HepG2 (cell line): ENCODE results near the gene SHC1. TPM values are rescaled to one million over a fixed set of nuclear protein-coding genes. Genes with fewer than 3 reads are reported as not detected.

Experiments used
- CEBPG ChIP-seq: IDR thresholded peaks from 2 replicates; pipeline ENCODE4 v1.6.1; 2016
- ELK4 ChIP-seq: sonication (generic); formaldehyde crosslinking; IDR thresholded peaks from 2 replicates; pipeline ENCODE4 v1.9.0; 2021; ENCODE audit warnings: missing genetic modification reagents, borderline replicate concordance
- HNF1B ChIP-seq: sonication (generic); formaldehyde crosslinking; IDR thresholded peaks from 2 replicates; pipeline ENCODE4 v1.5.1; 2020; ENCODE audit warnings: mild to moderate bottlenecking, moderate library complexity, missing genetic modification reagents
- HOXA3 ChIP-seq: sonication (generic); formaldehyde crosslinking; IDR thresholded peaks from 2 replicates; pipeline ENCODE4 v1.5.0; 2020; ENCODE audit warnings: missing genetic modification reagents
- HOXA7 ChIP-seq: sonication (generic); formaldehyde crosslinking; IDR thresholded peaks from 2 replicates; pipeline ENCODE4 v1.8.1; 2022; ENCODE audit warnings: mild to moderate bottlenecking, missing genetic modification reagents, moderate library complexity
- MEF2D ChIP-seq: sonication (generic); formaldehyde crosslinking; IDR thresholded peaks from 2 replicates; pipeline ENCODE4 v1.5.1; 2020; ENCODE audit warnings: mild to moderate bottlenecking, missing genetic modification reagents
- PAXIP1 ChIP-seq: sonication (generic); formaldehyde crosslinking; conservative IDR thresholded peaks from 2 replicates; pipeline ENCODE4 v1.4.0; 2020; ENCODE audit warnings: mild to moderate bottlenecking, missing genetic modification reagents, moderate library complexity
- PPARG ChIP-seq: conservative IDR thresholded peaks from 2 replicates; pipeline ENCODE4 v1.6.1; 2016; ENCODE audit warnings: missing biosample characterization, missing genetic modification reagents
- ZKSCAN8 ChIP-seq: IDR thresholded peaks from 2 replicates; pipeline ENCODE4 v1.6.1; 2016; ENCODE audit warnings: borderline replicate concordance, missing genetic modification reagents, missing compliant biosample characterization
- ZNF501 ChIP-seq: sonication (generic); formaldehyde crosslinking; IDR thresholded peaks from 2 replicates; pipeline ENCODE4 v1.5.1; 2020; ENCODE audit warnings: mild to moderate bottlenecking, moderate library complexity, missing genetic modification reagents
- ZNF564 ChIP-seq: sonication (generic); formaldehyde crosslinking; IDR thresholded peaks from 2 replicates; pipeline ENCODE4 v1.8.1; 2023; ENCODE audit warnings: mild to moderate bottlenecking, missing genetic modification reagents
- ZNF678 ChIP-seq: sonication (generic); formaldehyde crosslinking; IDR thresholded peaks from 2 replicates; pipeline ENCODE4 v1.4.0; 2020; ENCODE audit warnings: mild to moderate bottlenecking, missing genetic modification reagents
- ZNF687 ChIP-seq: sonication (generic); formaldehyde crosslinking; IDR thresholded peaks from 2 replicates; pipeline ENCODE4 v1.5.1; 2020; ENCODE audit warnings: mild to moderate bottlenecking, missing genetic modification reagents, moderate library complexity
- ZNF746 ChIP-seq: sonication (generic); formaldehyde crosslinking; IDR thresholded peaks from 2 replicates; pipeline ENCODE4 v1.8.0; 2022; ENCODE audit warnings: mild to moderate bottlenecking, missing genetic modification reagents
- polyA plus RNA-seq, 8 experiments: library from polyadenylated mRNA; depleted of rRNA in 3 of 8; stranded (reverse) in 7 of 8; unstranded in 1 of 8; fragments of >200 nt; fragmentation: Illumina TruSeq in 4 of 8; extraction: Trizol in 4 of 8; gene quantifications; 2 replicates each; pipeline versions ENCODE4 v1.2.1 to v1.2.3, GENCODE V29; 2011 to 2016; ENCODE audit warnings: low read depth in 4 of 8, missing spikeins in 1 of 8, mixed read lengths in 1 of 8; ENCODE audit not compliant: insufficient read depth in 1 of 8
- total RNA-seq, 5 experiments: library from RNA; depleted of rRNA; stranded (reverse); fragments of >200 nt; fragmentation: Illumina TruSeq; extraction: Trizol; gene quantifications; 2 replicates each; pipeline ENCODE4 v1.2.3, GENCODE V29; 2016; ENCODE audit warnings: low read depth in 1 of 5
- TF ChIP-seq, protein P1 (sequence below): sonication (generic); formaldehyde crosslinking; IDR thresholded peaks from 2 replicates; pipeline ENCODE4 v1.5.0; 2020; ENCODE audit warnings: missing genetic modification reagents

Gene SHC1
- total and polyA plus RNA-seq, 2 of the 13 experiments (the other 11 are each of a cell fraction or from before 2014, with no cell fraction given), result 52.0 to 137 TPM

DNA sequence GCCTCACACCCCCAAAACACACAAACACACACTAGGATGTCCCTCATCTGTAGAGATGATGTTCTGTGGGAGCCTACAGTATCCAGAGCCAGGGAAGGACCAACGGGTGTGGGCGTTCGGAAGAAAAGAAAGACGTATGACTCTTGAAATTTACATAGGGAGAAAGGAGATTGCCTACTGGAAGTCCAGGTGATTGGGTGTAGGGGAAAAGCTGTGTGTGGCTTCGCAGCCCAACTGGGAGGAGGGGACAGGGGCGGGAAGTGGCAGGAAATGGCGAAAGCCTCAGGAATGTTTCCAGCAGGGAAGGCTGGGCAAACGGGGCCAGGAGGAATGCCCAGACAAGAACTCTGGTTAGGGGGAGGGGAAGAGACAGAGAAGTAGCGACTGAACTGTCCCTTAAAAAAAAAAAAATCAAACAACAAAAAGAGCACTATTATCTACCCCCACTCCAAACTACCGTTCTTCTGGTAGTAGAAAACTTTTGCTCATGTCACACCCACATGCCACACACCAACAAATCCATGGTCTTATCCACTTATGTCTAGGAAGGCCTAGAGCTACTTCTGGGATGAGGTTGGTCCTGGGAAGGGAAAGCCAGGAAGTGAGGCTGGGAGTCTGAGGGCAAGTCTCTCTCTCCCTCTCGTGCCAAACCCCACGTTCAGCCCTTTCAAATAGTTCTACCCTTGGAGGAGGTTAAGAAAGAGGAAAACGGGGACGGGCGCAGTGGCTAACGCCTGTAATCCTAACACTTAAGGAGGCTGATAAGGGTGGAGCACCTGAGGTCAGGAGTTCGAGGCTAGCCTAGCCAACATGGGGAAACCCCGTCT, 2.2 kb upstream of the SHC1 start (continued):
- TF ChIP-seq MEF2D (CRISPR knock-in tag) (peak; percentile 52; the same call in 1 of the 2 replicates), PPARG (peak; percentile 77), CEBPG (CRISPR knock-in tag) (peak; percentile 82), ZKSCAN8 (CRISPR knock-in tag) (peak; percentile 87), HOXA3 (CRISPR knock-in tag) (peak; percentile 80), HOXA7 (CRISPR knock-in tag) (no peak), ZNF678 (CRISPR knock-in tag) (no peak), ELK4 (no peak), HNF1B (CRISPR knock-in tag) (peak; percentile 83), PAXIP1 (peak; percentile 82), ZNF564 (CRISPR knock-in tag) (peak; percentile 81; the same call in 1 of the 2 replicates), ZNF687 (CRISPR knock-in tag) (peak; percentile 71), ZNF501 (peak; percentile 52; the same call in 1 of the 2 replicates), ZNF746 (peak; percentile 33; the same call in 1 of the 2 replicates)
- TF ChIP-seq, protein P1, sequence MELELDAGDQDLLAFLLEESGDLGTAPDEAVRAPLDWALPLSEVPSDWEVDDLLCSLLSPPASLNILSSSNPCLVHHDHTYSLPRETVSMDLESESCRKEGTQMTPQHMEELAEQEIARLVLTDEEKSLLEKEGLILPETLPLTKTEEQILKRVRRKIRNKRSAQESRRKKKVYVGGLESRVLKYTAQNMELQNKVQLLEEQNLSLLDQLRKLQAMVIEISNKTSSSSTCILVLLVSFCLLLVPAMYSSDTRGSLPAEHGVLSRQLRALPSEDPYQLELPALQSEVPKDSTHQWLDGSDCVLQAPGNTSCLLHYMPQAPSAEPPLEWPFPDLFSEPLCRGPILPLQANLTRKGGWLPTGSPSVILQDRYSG, result no peak
